Loucy (cell line): ENCODE results near the gene CNDP1.

Experiments used
- H2AFZ ChIP-seq: fragments of 200-600 bp; sonication (generic); 2 replicates; pipeline ENCODE4 v1.6.0; 2016; ENCODE audit warnings: antibody characterized with exemption, mild to moderate bottlenecking, low read length, moderate library complexity
- H3F3A ChIP-seq: fragments of 200-600 bp; 2 replicates; pipeline ENCODE4 v1.6.0; 2016; ENCODE audit warnings: antibody characterized with exemption, low read depth, mild to moderate bottlenecking
- H3K27me3 ChIP-seq: fragments of 200-600 bp; sonication (generic); 2 replicates; pipeline ENCODE4 v1.6.1; 2014; ENCODE audit warnings: low read length, mild to moderate bottlenecking; ENCODE audit not compliant: insufficient read depth, poor library complexity, severe bottlenecking
- H3K36me3 ChIP-seq: fragments of 200-600 bp; sonication (generic); 2 replicates; pipeline ENCODE4 v1.6.1; 2016; ENCODE audit warnings: low read length; ENCODE audit not compliant: insufficient read depth
- H3K4me1 ChIP-seq: fragments of 200-600 bp; sonication (generic); 2 replicates; pipeline ENCODE4 v1.5.1; 2014; ENCODE audit warnings: low read length, mild to moderate bottlenecking; ENCODE audit not compliant: insufficient read depth, poor library complexity, severe bottlenecking
- H3K4me2 ChIP-seq: fragments of 200-600 bp; sonication (generic); 2 replicates; pipeline ENCODE4 v1.6.0; 2014; ENCODE audit warnings: antibody characterized with exemption, low read length, low read depth, mild to moderate bottlenecking; ENCODE audit not compliant: poor library complexity, severe bottlenecking
- H3K4me3 ChIP-seq: fragments of 200-600 bp; sonication (generic); 2 replicates; pipeline ENCODE4 v1.5.1; 2014; ENCODE audit warnings: low read length, mild to moderate bottlenecking, mixed read lengths; ENCODE audit not compliant: poor library complexity, severe bottlenecking
- H3K79me2 ChIP-seq: fragments of 200-600 bp; sonication (generic); 2 replicates; pipeline ENCODE4 v1.6.1; 2014; ENCODE audit warnings: low read length; ENCODE audit not compliant: insufficient read depth
- H3K9ac ChIP-seq: fragments of 200-600 bp; sonication (generic); 2 replicates; pipeline ENCODE4 v1.6.0; 2014; ENCODE audit warnings: mild to moderate bottlenecking, low read depth, low read length, moderate library complexity; ENCODE audit not compliant: poor library complexity, severe bottlenecking
- H3K9me2 ChIP-seq: fragments of 200-600 bp; sonication (generic); replicated peaks from 2 replicates; pipeline ENCODE4 v1.6.1; 2016; ENCODE audit warnings: low read depth, low read length, mixed read lengths
- H3K9me3 ChIP-seq: fragments of 200-600 bp; sonication (generic); 2 replicates; pipeline ENCODE4 v1.6.1; 2014; ENCODE audit warnings: mild to moderate bottlenecking, antibody characterized with exemption, low read length, low read depth; ENCODE audit not compliant: insufficient read depth
- H4K20me1 ChIP-seq: fragments of 200-600 bp; sonication (generic); 2 replicates; pipeline ENCODE4 v1.6.0; 2014; ENCODE audit warnings: antibody characterized with exemption, low read length, mild to moderate bottlenecking; ENCODE audit not compliant: insufficient read depth, poor library complexity, severe bottlenecking
- CTCF ChIP-seq: fragments of 200-600 bp; sonication (generic); conservative IDR thresholded peaks from 2 replicates; pipeline ENCODE4 v1.5.1; 2014; ENCODE audit warnings: mild to moderate bottlenecking, antibody characterized with exemption, low read length
- EZH2phosphoT487 ChIP-seq: fragments of 200-600 bp; IDR thresholded peaks from 2 replicates; pipeline ENCODE4 v1.6.1; 2018; ENCODE audit warnings: antibody characterized with exemption, mild to moderate bottlenecking, moderate library complexity, borderline replicate concordance

CNDP1 gene

GRCh38 chr18:74550886-74551285 is 16.6 kb downstream of the CNDP1 start:
- Histone ChIP-seq H2AFZ (no peak overlapping the region), H3K9ac (no peak overlapping the region), H3K27me3 (no peaks in the 10 kb centered on the region), H3K79me2 (no peaks in the 10 kb centered on the region), H3K9me2 (no peaks in the 10 kb centered on the region), H3K4me3 (no peak overlapping the region), H3K4me1 (no peaks in the 10 kb centered on the region), H3K9me3 (peaks cover 7% of the 10 kb centered on the region; the same call in 1 of the 2 replicates), H3K36me3 (no peaks in the 10 kb centered on the region), H3K4me2 (no peak overlapping the region), H4K20me1 (no peaks in the 10 kb centered on the region), H3F3A (no peaks in the 10 kb centered on the region)
- no peak for TF ChIP-seq EZH2phosphoT487
- TF ChIP-seq CTCF, result no peak

GRCh38 chr18:74551452-74551851 is 17.2 kb downstream of the CNDP1 start:
- H3K79me2 ChIP-seq, result no peaks in the 10 kb centered on the region
- H3K9ac ChIP-seq, result no peak overlapping the region
- no peak overlapping the region for H2AFZ ChIP-seq
- H4K20me1 ChIP-seq, result no peaks in the 10 kb centered on the region
- H3K4me3 ChIP-seq, result no peak overlapping the region
- no peaks in the 10 kb centered on the region for H3K36me3 ChIP-seq
- H3K9me2 ChIP-seq, result no peaks in the 10 kb centered on the region
- H3K9me3 ChIP-seq, result peaks cover 7% of the 10 kb centered on the region; the same call in 1 of the 2 replicates
- H3K4me2 ChIP-seq, result no peak overlapping the region
- no peaks in the 10 kb centered on the region for H3K4me1 ChIP-seq
- H3K27me3 ChIP-seq, result no peaks in the 10 kb centered on the region
- TF ChIP-seq EZH2phosphoT487 (no peak), CTCF (no peak)
- H3F3A ChIP-seq, result no peaks in the 10 kb centered on the region

GRCh38 chr18:74551936-74552555 is 17.7 kb downstream of the CNDP1 start:
- Histone ChIP-seq H3K9me3 (peaks cover 7% of the 10 kb centered on the region; the same call in 1 of the 2 replicates), H3K79me2 (no peaks in the 10 kb centered on the region), H2AFZ (no peak overlapping the region), H3K9ac (no peak overlapping the region), H3K4me3 (no peak overlapping the region), H3K4me1 (no peaks in the 10 kb centered on the region), H3K4me2 (no peak overlapping the region), H3F3A (no peaks in the 10 kb centered on the region), H3K27me3 (no peaks in the 10 kb centered on the region), H4K20me1 (no peaks in the 10 kb centered on the region), H3K36me3 (no peaks in the 10 kb centered on the region), H3K9me2 (no peaks in the 10 kb centered on the region)
- TF ChIP-seq EZH2phosphoT487, result no peak
- TF ChIP-seq CTCF, result peak; percentile 82
